ENCODE results near the gene THRA.

The THRA gene

GRCh38 chr17:40027614-40028012, 35.2 kb upstream of the THRA start:
- FAIRE-seq = no peak

GRCh38 chr17:40028595-40028994, 34.2 kb upstream of the THRA start:
- no peak for FAIRE-seq

- FAIRE-seq = no peak
These were observed 31.1 kb upstream of the THRA start for GRCh38 chr17:40031706-40032105.

GRCh38 chr17:40032322-40033320, 30.1 kb upstream of the THRA start:
- FAIRE-seq = no peak

- no peak for FAIRE-seq
These were observed 29.4 kb upstream of the THRA start for GRCh38 chr17:40033339-40033738.

- FAIRE-seq = no peak
These were observed 28.2 kb upstream of the THRA start for GRCh38 chr17:40034426-40035161.

GRCh38 chr17:40035162-40035559, 27.6 kb upstream of the THRA start:
- FAIRE-seq = peak; percentile 86

GRCh38 chr17:40038882-40039513, 23.8 kb upstream of the THRA start:
- no peak for FAIRE-seq

- FAIRE-seq = no peak
These were observed 21.6 kb upstream of the THRA start for GRCh38 chr17:40041196-40041595.

GRCh38 chr17:40056379-40057015, 6.3 kb upstream of the THRA start:
- no peak for FAIRE-seq

- FAIRE-seq = no peak
These were observed 4.5 kb upstream of the THRA start for GRCh38 chr17:40058186-40058784.

GRCh38 chr17:40058865-40059264, 3.9 kb upstream of the THRA start:
- no peak for FAIRE-seq

GRCh38 chr17:40059729-40060475, 2.9 kb upstream of the THRA start:
- FAIRE-seq = no peak

- FAIRE-seq = no peak
These were observed 1.7 kb upstream of the THRA start for GRCh38 chr17:40060887-40061608.

- no peak for FAIRE-seq
These were observed 1.1 kb upstream of the THRA start for GRCh38 chr17:40061609-40062038.

- FAIRE-seq = no peak
These were observed 514 bp downstream of the THRA start for GRCh38 chr17:40063187-40063771.

GRCh38 chr17:40063901-40064531, 1.3 kb downstream of the THRA start:
- FAIRE-seq = no peak

- no peak for FAIRE-seq
These were observed 2.4 kb downstream of the THRA start for GRCh38 chr17:40064971-40065768.
